DOHH2 (cell line): Measurements from ENCODE around the gene SOX5.
"Not testable (repeated sequence)": the region's sequence is repeated elsewhere in the genome, so short reads cannot be mapped to it uniquely, and the experiment has no call there.

Source experiments
- H3F3A ChIP-seq: fragments of 200-600 bp; sonication (generic), shearing (Covaris generic); 2 replicates; pipeline ENCODE4 v1.6.0; 2016; ENCODE audit warnings: antibody characterized with exemption, mild to moderate bottlenecking; ENCODE audit not compliant: control insufficient read depth, insufficient read depth
- H3K27ac ChIP-seq: fragments of 200-600 bp; sonication (generic); 2 replicates; pipeline ENCODE4 v1.5.1; 2014; ENCODE audit warnings: low read depth, mild to moderate bottlenecking, low read length, moderate library complexity
- H3K27me3 ChIP-seq: fragments of 200-600 bp; sonication (generic); 2 replicates; pipeline ENCODE4 v1.6.1; 2014; ENCODE audit warnings: mild to moderate bottlenecking, low read length, mixed read lengths; ENCODE audit not compliant: control insufficient read depth
- H3K36me3 ChIP-seq: fragments of 200-600 bp; sonication (generic); 2 replicates; pipeline ENCODE4 v1.6.1; 2014; ENCODE audit warnings: mild to moderate bottlenecking, low read length, moderate library complexity, mixed read lengths; ENCODE audit not compliant: control insufficient read depth
- H3K4me1 ChIP-seq: fragments of 200-600 bp; sonication (generic); 2 replicates; pipeline ENCODE4 v1.6.1; 2014; ENCODE audit warnings: mild to moderate bottlenecking, low read length, mixed read lengths; ENCODE audit not compliant: control insufficient read depth
- H3K4me2 ChIP-seq: fragments of 200-600 bp; sonication (generic); 2 replicates; pipeline ENCODE4 v1.6.0; 2014; ENCODE audit warnings: mild to moderate bottlenecking, low read length, moderate library complexity
- H3K4me3 ChIP-seq: fragments of 200-600 bp; sonication (generic); 2 replicates; pipeline ENCODE4 v1.5.1; 2014; ENCODE audit warnings: mild to moderate bottlenecking, low read length, mixed read lengths
- H3K79me2 ChIP-seq: fragments of 200-600 bp; sonication (generic); 2 replicates; pipeline ENCODE4 v1.6.1; 2014; ENCODE audit warnings: mild to moderate bottlenecking, low read length, mixed read lengths; ENCODE audit not compliant: control insufficient read depth
- H3K9me2 ChIP-seq: fragments of 200-600 bp; sonication (generic); replicated peaks from 2 replicates; pipeline ENCODE4 v1.6.1; 2014; ENCODE audit warnings: mild to moderate bottlenecking, low read length, mixed read lengths; ENCODE audit not compliant: control insufficient read depth
- H3K9me3 ChIP-seq: fragments of 200-600 bp; sonication (generic); 2 replicates; pipeline ENCODE4 v1.6.1; 2014; ENCODE audit warnings: antibody characterized with exemption, low read length, mixed read lengths; ENCODE audit not compliant: control insufficient read depth, insufficient read depth
- H4K20me1 ChIP-seq: fragments of 200-600 bp; sonication (generic); 2 replicates; pipeline ENCODE4 v1.6.0; 2014; ENCODE audit warnings: low read depth, mild to moderate bottlenecking, antibody characterized with exemption, low read length, moderate library complexity; ENCODE audit not compliant: control insufficient read depth, insufficient read depth
- CTCF ChIP-seq: fragments of 200-600 bp; sonication (generic); IDR thresholded peaks from one replicate; pipeline ENCODE4 v1.5.1; 2014; ENCODE audit warnings: antibody characterized with exemption, mild to moderate bottlenecking, low read depth, low read length; ENCODE audit not compliant: poor library complexity, severe bottlenecking
- EZH2phosphoT487 ChIP-seq: fragments of 200-600 bp; sonication (generic); IDR thresholded peaks from 2 replicates; pipeline ENCODE4 v1.6.1; 2017; ENCODE audit warnings: borderline replicate concordance, mild to moderate bottlenecking, antibody characterized with exemption, low read length, moderate library complexity, mixed read lengths

The SOX5 gene

GRCh38 chr12:23884909-23885308 lies 64.6 kb downstream of the SOX5 start:
- Histone ChIP-seq H4K20me1 (no peaks in the 10 kb centered on the region), H3K36me3 (no peaks in the 10 kb centered on the region), H3K4me3 (no peak overlapping the region), H3K4me1 (no peaks in the 10 kb centered on the region), H3K9me3 (no peaks in the 10 kb centered on the region), H3K27ac (no peak overlapping the region), H3K27me3 (no peaks in the 10 kb centered on the region), H3F3A (no peaks in the 10 kb centered on the region), H3K9me2 (no peaks in the 10 kb centered on the region), H3K79me2 (no peaks in the 10 kb centered on the region), H3K4me2 (no peak overlapping the region)
- TF ChIP-seq CTCF (no peak), EZH2phosphoT487 (no peak)

GRCh38 chr12:23880988-23881387 lies 68.5 kb downstream of the SOX5 start:
- Histone ChIP-seq H3K79me2 (no peaks in the 10 kb centered on the region), H3K9me2 (no peaks in the 10 kb centered on the region), H3F3A (no peaks in the 10 kb centered on the region), H3K9me3 (no peaks in the 10 kb centered on the region), H3K27ac (no peak overlapping the region), H3K4me3 (no peak overlapping the region), H3K4me2 (no peak overlapping the region), H3K27me3 (no peaks in the 10 kb centered on the region), H3K36me3 (no peaks in the 10 kb centered on the region), H4K20me1 (no peaks in the 10 kb centered on the region), H3K4me1 (no peaks in the 10 kb centered on the region)
- TF ChIP-seq CTCF (no peak), EZH2phosphoT487 (no peak)

GRCh38 chr12:23876618-23877017 lies 72.9 kb downstream of the SOX5 start:
- H3K4me3 ChIP-seq, H3K27ac ChIP-seq, H4K20me1 ChIP-seq, H3K4me1 ChIP-seq, H3K9me3 ChIP-seq, H3K27me3 ChIP-seq, H3K79me2 ChIP-seq, H3K36me3 ChIP-seq, H3K4me2 ChIP-seq, H3K9me2 ChIP-seq, H3F3A ChIP-seq: not testable (repeated sequence)

GRCh38 chr12:23867794-23868193 lies 81.7 kb downstream of the SOX5 start:
- Histone ChIP-seq H3K4me2 (no peak overlapping the region), H3K27me3 (no peaks in the 10 kb centered on the region), H3K79me2 (no peaks in the 10 kb centered on the region), H3K36me3 (no peaks in the 10 kb centered on the region), H3K9me2 (no peaks in the 10 kb centered on the region), H3K4me3 (no peak overlapping the region), H4K20me1 (no peaks in the 10 kb centered on the region), H3F3A (no peaks in the 10 kb centered on the region), H3K27ac (no peak overlapping the region), H3K4me1 (no peaks in the 10 kb centered on the region), H3K9me3 (no peaks in the 10 kb centered on the region)
- TF ChIP-seq EZH2phosphoT487 (no peak), CTCF (no peak)
